Measurements from ENCODE around the gene ZNF587. TPM values are rescaled to one million over a fixed set of nuclear protein-coding genes. Genes with fewer than 3 reads are reported as not detected.
A peak's percentile ranks its signal among the peaks of the same experiment; 100 is the strongest.
"Not testable (repeated sequence)": the region's sequence is repeated elsewhere in the genome, so short reads cannot be mapped to it uniquely, and the experiment has no call there.

ZNF587 gene
- total RNA-seq, 4 donors from 2014 or later = 10.6 to 18.0 (median 17.2) TPM

DNA sequence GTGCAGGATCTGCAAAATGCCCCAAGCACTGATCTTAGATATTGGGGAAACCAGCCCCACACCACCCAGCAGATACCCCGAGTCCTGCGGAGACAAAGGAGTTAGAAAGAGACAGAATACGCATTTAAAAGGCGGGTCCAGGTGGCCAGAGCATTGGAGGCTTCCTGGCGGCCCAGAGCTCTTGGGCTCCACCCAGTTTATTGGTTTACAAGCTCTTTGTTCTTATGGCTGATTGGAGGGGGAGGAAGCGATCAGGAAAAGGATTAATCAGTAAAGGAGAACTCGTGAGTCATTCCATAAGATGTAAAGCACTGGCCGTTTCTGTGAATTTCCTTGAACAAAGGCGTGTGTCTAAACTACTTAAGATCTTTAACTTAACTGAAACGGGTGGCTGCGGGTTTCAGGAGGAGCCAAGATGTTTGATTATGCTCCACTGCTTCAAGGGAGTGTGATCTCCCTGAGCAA, 926 bp downstream of the ZNF587 start:
- TF ChIP-seq, protein P1, sequence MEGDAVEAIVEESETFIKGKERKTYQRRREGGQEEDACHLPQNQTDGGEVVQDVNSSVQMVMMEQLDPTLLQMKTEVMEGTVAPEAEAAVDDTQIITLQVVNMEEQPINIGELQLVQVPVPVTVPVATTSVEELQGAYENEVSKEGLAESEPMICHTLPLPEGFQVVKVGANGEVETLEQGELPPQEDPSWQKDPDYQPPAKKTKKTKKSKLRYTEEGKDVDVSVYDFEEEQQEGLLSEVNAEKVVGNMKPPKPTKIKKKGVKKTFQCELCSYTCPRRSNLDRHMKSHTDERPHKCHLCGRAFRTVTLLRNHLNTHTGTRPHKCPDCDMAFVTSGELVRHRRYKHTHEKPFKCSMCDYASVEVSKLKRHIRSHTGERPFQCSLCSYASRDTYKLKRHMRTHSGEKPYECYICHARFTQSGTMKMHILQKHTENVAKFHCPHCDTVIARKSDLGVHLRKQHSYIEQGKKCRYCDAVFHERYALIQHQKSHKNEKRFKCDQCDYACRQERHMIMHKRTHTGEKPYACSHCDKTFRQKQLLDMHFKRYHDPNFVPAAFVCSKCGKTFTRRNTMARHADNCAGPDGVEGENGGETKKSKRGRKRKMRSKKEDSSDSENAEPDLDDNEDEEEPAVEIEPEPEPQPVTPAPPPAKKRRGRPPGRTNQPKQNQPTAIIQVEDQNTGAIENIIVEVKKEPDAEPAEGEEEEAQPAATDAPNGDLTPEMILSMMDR (IDR thresholded peaks at IDR 0.05) = no peak
- TF ChIP-seq POLR2A (IDR thresholded peaks at IDR 0.05) = no peak
- intact Hi-C loops (cut with DNase I; ENCODE audit: low total_unique reads) = no loop called here
- WGBS, 2 donors = 11 to 12% methylated on average over 11 of the region's 11 CpGs
- DNase-seq (ENCODE audit: low spot score in 2 of 2) = no peak
- peak overlapping the region; percentile 55 for H3K4me3 ChIP-seq (ENCODE audit: low read depth, poor library complexity, severe bottlenecking)

DNA sequence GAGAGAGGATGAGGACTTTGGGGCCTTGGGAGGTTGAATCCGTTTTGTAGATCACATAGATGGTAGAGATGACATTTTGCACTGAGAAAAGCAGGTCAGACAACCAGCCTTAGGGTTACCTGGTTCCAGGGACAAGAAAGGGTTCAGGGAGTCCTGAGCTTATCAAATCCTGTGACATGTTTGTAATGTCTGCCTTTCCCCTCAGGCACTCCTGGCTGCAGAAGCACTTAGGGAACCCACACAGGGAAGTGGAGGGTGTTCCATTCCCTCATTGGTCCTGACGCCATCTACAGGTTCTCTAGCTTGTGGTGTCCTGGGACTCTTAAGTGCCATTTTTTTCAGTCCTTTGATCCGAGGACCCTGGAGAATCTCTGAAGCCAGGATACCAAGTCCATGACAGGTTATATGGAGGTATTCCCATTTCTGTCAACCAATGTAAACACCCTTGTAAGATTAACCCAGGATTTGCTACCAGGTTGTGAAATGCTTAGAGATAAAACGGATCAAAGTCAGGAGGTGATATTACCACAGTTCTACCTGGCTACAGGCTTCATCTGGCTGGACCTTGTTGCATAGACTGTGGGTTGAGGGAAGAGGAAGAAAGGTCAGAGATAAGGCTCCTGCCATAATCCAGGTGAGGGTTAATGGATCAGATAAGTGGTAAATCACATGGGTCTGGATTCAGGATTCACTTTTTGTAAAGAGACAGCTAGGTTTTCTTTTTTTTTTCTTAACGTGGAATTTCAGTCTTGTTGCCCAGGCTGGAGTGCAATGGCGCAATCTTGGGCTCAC, 2.3 kb downstream of the ZNF587 start:
- WGBS, 2 donors = 89 to 91% methylated on average over 3 to 5 of the region's 6 CpGs
- intact Hi-C loops (cut with DNase I; ENCODE audit: low total_unique reads); DNase-seq (ENCODE audit: low spot score in 2 of 2); H3K4me3 ChIP-seq (ENCODE audit: low read depth, poor library complexity, severe bottlenecking): not testable (repeated sequence)

DNA sequence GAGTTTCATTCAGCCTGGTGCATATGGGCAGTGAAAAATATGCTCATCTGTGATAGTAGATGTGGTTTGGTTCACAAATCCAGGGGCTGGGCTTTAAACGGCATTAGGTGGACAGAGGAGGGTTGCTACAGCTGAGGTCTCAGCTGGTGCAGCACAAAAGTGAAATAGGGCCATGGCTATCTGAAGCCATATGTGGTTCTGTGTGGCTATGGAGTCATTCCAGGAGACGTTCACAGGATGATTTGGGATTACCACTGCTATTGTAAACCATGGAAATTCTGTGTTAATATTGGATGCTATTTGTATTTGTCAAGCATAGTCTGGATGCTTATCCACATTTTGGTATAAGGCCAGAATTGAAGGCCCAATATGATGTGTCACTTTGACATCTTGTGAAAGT, 4.5 kb downstream of the ZNF587 start:
- WGBS, 2 donors = 86 to 96% methylated on average over 2 of the region's 2 CpGs
- H3K4me3 ChIP-seq (ENCODE audit: low read depth, poor library complexity, severe bottlenecking); intact Hi-C loops (cut with DNase I; ENCODE audit: low total_unique reads); DNase-seq (ENCODE audit: low spot score in 2 of 2): not testable (repeated sequence)

DNA sequence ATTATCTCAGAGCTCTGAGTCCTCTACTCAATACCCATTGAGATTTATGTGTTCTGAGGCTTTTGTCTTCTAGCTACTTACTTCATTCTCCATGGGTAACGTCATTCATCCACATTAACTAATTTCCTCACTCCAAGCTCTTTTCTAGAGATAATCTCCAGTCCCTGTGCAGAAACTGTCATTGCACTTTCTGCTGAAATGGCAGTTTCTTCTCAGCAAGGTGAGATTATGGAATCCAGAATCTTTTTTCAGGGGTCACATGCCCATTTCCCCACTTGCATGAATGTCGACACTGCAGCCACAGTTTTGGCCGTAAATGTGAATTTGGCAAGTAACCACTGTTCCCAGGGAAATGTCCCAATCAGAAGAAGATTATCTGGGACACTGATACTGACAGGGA, 12.7 kb downstream of the ZNF587 start:
- 97 to 98% methylated on average over 3 of the region's 3 CpGs for WGBS, 2 donors
- intact Hi-C loops (cut with DNase I; ENCODE audit: low total_unique reads); H3K4me3 ChIP-seq (ENCODE audit: low read depth, poor library complexity, severe bottlenecking): not testable (repeated sequence)
- DNase-seq (ENCODE audit: low spot score in 2 of 2) = peak in 1 of 2 donors; percentile 7

DNA sequence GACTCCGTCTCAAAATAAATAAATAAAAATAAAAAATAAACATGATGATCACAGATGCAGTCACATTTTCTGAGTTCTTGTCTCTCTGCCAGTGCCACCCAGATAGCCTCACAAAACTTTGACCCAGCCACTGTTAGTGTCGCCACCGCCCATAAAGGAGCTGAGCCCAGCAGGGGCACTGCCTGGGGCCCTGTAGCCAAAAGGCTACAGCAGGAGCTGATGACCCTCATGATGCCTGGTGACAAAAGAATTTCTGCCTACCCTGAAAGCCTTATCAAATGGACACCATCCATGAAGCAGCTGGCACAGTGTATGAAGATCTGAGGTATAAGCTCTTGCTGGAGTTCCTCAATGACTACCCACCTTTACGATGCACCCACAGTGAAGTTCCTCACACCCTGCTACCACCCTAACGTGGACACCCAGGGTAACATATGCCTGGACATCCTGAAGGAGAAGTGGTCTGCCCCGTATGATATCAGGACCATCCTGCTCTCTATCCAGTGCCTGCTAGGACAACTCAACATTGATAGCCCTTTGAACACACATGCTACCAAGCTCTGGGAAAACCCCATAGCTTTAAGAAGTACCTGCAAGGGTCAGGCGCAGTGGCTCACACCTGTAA, 18.3 kb downstream of the ZNF587 start:
- intact Hi-C loops (cut with DNase I; ENCODE audit: low total_unique reads) = no loop called here
- peak in 1 of 2 donors; percentile 26 for DNase-seq (ENCODE audit: low spot score in 2 of 2)
- WGBS, 2 donors = 97 to 98% methylated on average over 7 of the region's 7 CpGs
- H3K4me3 ChIP-seq (ENCODE audit: low read depth, poor library complexity, severe bottlenecking) = no peak overlapping the region
- no peak for TF ChIP-seq POLR2A (IDR thresholded peaks at IDR 0.05)
- TF ChIP-seq, protein P1 (IDR thresholded peaks at IDR 0.05) = no peak

DNA sequence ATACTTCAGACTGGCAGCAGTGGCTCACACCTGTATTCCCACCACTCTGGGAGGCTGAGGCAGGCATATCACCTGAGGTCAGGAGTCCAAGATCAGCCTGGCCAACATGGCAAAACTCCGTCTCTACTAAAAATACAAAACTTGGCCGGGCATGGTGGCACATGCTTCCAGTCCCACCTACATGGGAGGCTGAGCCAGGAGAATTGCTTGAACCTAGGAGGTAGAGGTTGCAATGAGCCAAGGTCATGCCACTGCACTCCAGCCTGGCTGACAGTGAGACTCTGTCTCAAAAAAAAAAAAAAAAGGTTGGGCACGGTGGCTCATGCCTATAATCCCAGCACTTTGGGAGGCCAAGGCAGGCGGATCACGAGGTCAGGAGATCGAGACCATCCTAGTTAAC, 20.0 kb downstream of the ZNF587 start:
- H3K4me3 ChIP-seq (ENCODE audit: low read depth, poor library complexity, severe bottlenecking); DNase-seq (ENCODE audit: low spot score in 2 of 2); intact Hi-C loops (cut with DNase I; ENCODE audit: low total_unique reads): not testable (repeated sequence)
- WGBS, 2 donors = 92 to 94% methylated on average over 6 of the region's 6 CpGs

DNA sequence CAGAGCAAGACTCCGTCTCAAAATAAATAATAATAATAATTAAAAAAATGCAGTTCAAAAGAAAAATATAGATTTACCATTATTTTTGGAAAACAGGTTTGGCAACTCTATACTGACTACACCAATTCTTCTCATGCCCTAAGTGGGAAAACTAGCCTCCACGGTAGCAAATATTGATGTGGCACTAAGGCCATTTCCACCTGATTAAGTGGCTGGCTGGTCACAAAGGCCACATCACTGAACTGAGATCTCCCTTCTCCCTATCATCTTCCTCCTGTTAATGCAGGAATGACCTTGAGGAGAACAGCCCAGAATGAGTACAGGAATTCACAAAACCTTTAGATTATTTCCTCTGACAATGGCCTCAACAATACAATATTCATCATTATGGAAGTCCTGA, 20.6 kb downstream of the ZNF587 start:
- no peak for DNase-seq (ENCODE audit: low spot score in 2 of 2)
- TF ChIP-seq, protein P1 (IDR thresholded peaks at IDR 0.05) = no peak
- TF ChIP-seq POLR2A (IDR thresholded peaks at IDR 0.05) = no peak
- no peak overlapping the region for H3K4me3 ChIP-seq (ENCODE audit: low read depth, poor library complexity, severe bottlenecking)
- 88 to 91% methylated on average over 2 of the region's 2 CpGs for WGBS, 2 donors
- intact Hi-C loops (cut with DNase I; ENCODE audit: low total_unique reads) = no loop called here

DNA sequence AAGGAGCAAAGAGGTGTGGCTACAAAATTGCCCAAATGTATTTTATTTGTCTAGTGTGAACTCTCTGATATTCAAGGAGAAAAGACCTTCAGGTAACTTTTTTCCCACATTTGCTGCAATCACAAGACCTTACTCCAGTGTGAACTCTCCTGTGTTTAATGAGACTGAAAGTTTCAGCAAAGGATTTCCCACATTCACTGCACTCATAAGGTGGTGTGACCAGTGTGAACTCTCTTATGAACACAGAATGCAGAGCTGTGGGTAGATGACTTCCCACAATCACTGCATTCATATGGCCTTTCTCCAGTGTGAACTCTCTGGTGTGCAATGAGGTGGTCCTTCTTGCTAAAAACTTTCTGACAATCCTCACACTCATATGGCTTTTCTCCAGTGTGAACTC, 22.8 kb downstream of the ZNF587 start:
- TF ChIP-seq POLR2A (IDR thresholded peaks at IDR 0.05) = no peak
- TF ChIP-seq, protein P1 (IDR thresholded peaks at IDR 0.05) = no peak
- intact Hi-C loops (cut with DNase I; ENCODE audit: low total_unique reads) = no loop called here
- no peak overlapping the region for H3K4me3 ChIP-seq (ENCODE audit: low read depth, poor library complexity, severe bottlenecking)
- no peak for DNase-seq (ENCODE audit: low spot score in 2 of 2)

DNA sequence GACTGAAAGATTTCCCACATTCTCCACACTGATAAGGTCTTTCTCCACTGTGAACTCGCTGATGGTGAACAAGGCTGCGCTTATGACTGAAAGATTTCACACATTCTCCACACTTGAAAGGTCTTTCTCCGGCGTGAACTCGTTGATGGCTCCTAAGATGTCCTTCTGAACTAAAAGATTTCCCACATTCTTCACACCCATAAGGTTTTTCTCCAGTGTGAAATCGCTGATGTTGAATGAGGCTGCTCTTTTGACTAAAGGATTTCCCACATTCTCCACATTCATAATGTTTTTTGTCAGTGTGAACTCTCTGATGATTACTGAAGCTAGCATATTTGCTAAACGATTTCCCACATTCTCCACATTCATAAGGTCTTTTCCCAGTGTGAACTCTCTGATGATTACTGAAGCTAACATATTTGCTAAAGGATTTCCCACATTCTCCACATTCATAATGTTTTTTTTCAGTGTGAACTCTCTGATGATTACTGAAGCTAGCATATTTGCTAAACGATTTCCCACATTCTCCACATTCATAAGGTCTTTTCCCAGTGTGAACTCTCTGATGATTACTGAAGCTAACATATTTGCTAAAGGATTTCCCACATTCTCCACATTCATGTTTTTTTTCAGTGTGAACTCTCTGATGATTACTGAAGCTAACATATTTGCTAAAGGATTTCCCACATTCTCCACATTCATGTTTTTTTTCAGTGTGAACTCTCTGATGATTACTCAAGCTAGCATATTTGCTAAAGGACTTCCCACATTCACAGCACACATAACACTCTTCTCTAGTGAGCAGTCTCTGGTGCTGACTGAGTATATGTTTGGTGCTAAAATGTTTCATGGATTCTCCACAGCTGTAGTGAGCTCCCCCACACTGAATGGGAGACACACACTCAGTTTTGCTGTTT, 24.5 kb downstream of the ZNF587 start:
- H3K4me3 ChIP-seq (ENCODE audit: low read depth, poor library complexity, severe bottlenecking); intact Hi-C loops (cut with DNase I; ENCODE audit: low total_unique reads): not testable (repeated sequence)
- WGBS, 2 donors = 92 to 97% methylated on average over 8 of the region's 8 CpGs
- DNase-seq (ENCODE audit: low spot score in 2 of 2) = peak in 1 of 2 donors; percentile 3

Data from lower leg skin (tissue), 4 donors.